WTC11 (cell line): Measurements from ENCODE around the gene ORAI1. TPM values are rescaled to one million over a fixed set of nuclear protein-coding genes. Genes with fewer than 3 reads are reported as not detected.

Experiments used
- ATAC-seq: fragments of 200-7000 bp; cut with Tn5 transposase; 2 replicates; pipeline ENCODE4 v1.10.0; 2021; ENCODE audit warnings: mild to moderate bottlenecking, moderate library complexity
- CTCF ChIA-PET: fragments of 300-600 bp; sonication (Branson Sonifier 250); formaldehyde crosslinking; loops from one replicate; lab custom pipeline; 2021; ENCODE audit warnings: antibody characterized with exemption; lab: Charles Lee
- POLR2A ChIA-PET: fragments of 350-600 bp; sonication (Branson Sonifier 250); formaldehyde crosslinking; loops from one replicate; lab custom pipeline; 2021; ENCODE audit warnings: antibody characterized with exemption; lab: Charles Lee
- DNase-seq: peaks from one replicate; pipeline ENCODE4 v3.0.0; 2021; ENCODE audit warnings: low spot score
- H3K27ac Mint-ChIP-seq: 2 replicates; pipeline ENCODE4 v1.8.0; 2021; ENCODE audit warnings: mixed read lengths
- H3K27me3 Mint-ChIP-seq: 2 replicates; pipeline ENCODE4 v1.8.0; 2021; ENCODE audit warnings: low read depth, mild to moderate bottlenecking, moderate library complexity, mixed read lengths
- H3K36me3 Mint-ChIP-seq: 2 replicates; pipeline ENCODE4 v1.8.0; 2021; ENCODE audit warnings: mixed read lengths
- H3K4me1 Mint-ChIP-seq: 2 replicates; pipeline ENCODE4 v1.8.0; 2022; ENCODE audit warnings: mixed read lengths
- H3K4me3 Mint-ChIP-seq: 2 replicates; pipeline ENCODE4 v1.8.0; 2021; ENCODE audit warnings: mild to moderate bottlenecking, moderate library complexity, mixed read lengths
- H3K9me3 Mint-ChIP-seq: 2 replicates; pipeline ENCODE4 v1.8.0; 2021; ENCODE audit warnings: mixed read lengths
- AR ChIP-seq: fragments of 250-450 bp; sonication (Bioruptor Pico); IDR thresholded peaks from 2 replicates; pipeline ENCODE4 v1.9.0; 2021; ENCODE audit warnings: mild to moderate bottlenecking
- E2F5 ChIP-seq: sonication (generic); formaldehyde crosslinking; IDR thresholded peaks from 2 replicates; pipeline ENCODE4 v1.8.1; 2022; ENCODE audit warnings: mild to moderate bottlenecking, moderate library complexity, missing genetic modification reagents
- ELF4 ChIP-seq: sonication (generic); formaldehyde crosslinking; IDR thresholded peaks from 2 replicates; pipeline ENCODE4 v1.8.1; 2022; ENCODE audit warnings: low read depth, mild to moderate bottlenecking, moderate library complexity, missing genetic modification reagents
- EMX1 ChIP-seq: fragments of 250-450 bp; sonication (Bioruptor Pico); IDR thresholded peaks from 2 replicates; pipeline ENCODE4 v1.8.0; 2021; ENCODE audit warnings: mild to moderate bottlenecking
- ERG ChIP-seq: fragments of 250-450 bp; sonication (Bioruptor Pico); IDR thresholded peaks from 2 replicates; pipeline ENCODE4 v1.8.0; 2021; ENCODE audit warnings: mild to moderate bottlenecking
- HMGXB4 ChIP-seq: sonication (generic); formaldehyde crosslinking; IDR thresholded peaks from 2 replicates; pipeline ENCODE4 v1.8.1; 2023; ENCODE audit warnings: mild to moderate bottlenecking, moderate library complexity, missing genetic modification reagents
- JAZF1 ChIP-seq: fragments of 250-450 bp; sonication (Bioruptor Pico); IDR thresholded peaks from 2 replicates; pipeline ENCODE4 v1.9.0; 2021; ENCODE audit warnings: moderate library complexity, mild to moderate bottlenecking, inconsistent platforms
- STAT6 ChIP-seq: sonication (generic); formaldehyde crosslinking; conservative IDR thresholded peaks from 2 replicates; pipeline ENCODE4 v1.8.1; 2023; ENCODE audit warnings: mild to moderate bottlenecking, low read depth, missing genetic modification reagents, moderate library complexity
- TCF7 ChIP-seq: sonication (generic); formaldehyde crosslinking; IDR thresholded peaks from 2 replicates; pipeline ENCODE4 v1.8.0; 2022; ENCODE audit warnings: mild to moderate bottlenecking, low read depth, missing genetic modification reagents, moderate library complexity
- ZNF232 ChIP-seq: sonication (generic); formaldehyde crosslinking; IDR thresholded peaks from 2 replicates; pipeline ENCODE4 v1.8.0; 2022; ENCODE audit warnings: mild to moderate bottlenecking, missing genetic modification reagents
- ZNF416 ChIP-seq: fragments of 250-450 bp; sonication (Bioruptor Pico); IDR thresholded peaks from 2 replicates; pipeline ENCODE4 v1.9.0; 2021; ENCODE audit warnings: mild to moderate bottlenecking, inconsistent platforms
- ZNF671 ChIP-seq: fragments of 250-450 bp; sonication (Bioruptor Pico); IDR thresholded peaks from 2 replicates; pipeline ENCODE4 v1.8.0; 2021; ENCODE audit warnings: mild to moderate bottlenecking
- total RNA-seq: library from RNA; stranded (reverse); gene quantifications from 3 replicates; pipeline ENCODE4 v1.2.3, GENCODE V29; 2021

Gene ORAI1
- total RNA-seq, 1 experiment from 2014 or later, result 27.7 TPM

GRCh38 chr12:121578230-121579189, 47.8 kb upstream of the ORAI1 start (continued):
- TF ChIP-seq E2F5 (CRISPR knock-in tag), result no peak; the same call in 1 of the 2 replicates
- TF ChIP-seq STAT6, result no peak
- TF ChIP-seq ZNF416 (CRISPR knock-in tag), result no peak

GRCh38 chr12:121579190-121579791, 47.0 kb upstream of the ORAI1 start:
- H3K9me3 Mint-ChIP-seq, result no peaks in the 10 kb centered on the region
- no peak for TF ChIP-seq ZNF671
- TF ChIP-seq AR, result no peak
- no peak for TF ChIP-seq EMX1 (CRISPR knock-in tag)
- no peak for TF ChIP-seq TCF7 (CRISPR knock-in tag)
- TF ChIP-seq ZNF232 (CRISPR knock-in tag), result no peak
- no peak for TF ChIP-seq ERG (CRISPR knock-in tag)
- TF ChIP-seq ELF4, result no peak
- TF ChIP-seq JAZF1 (CRISPR knock-in tag), result no peak
- TF ChIP-seq HMGXB4 (CRISPR knock-in tag), result no peak
- ChIA-PET POLR2A (interaction anchor here (0.5 to 6.9 kb wide), 11 partner anchors 27 to 1378 kb away, joined by 3 to 73 read pairs (median 6); partner anchors contain the start of genes ORAI1 and RPLP0), CTCF (interaction anchor here (0.7 to 6.0 kb wide), 8 partner anchors 13 to 100 kb away, joined by 3 to 61 read pairs (median 6); partner anchors contain the start of gene ORAI1)
- H3K27me3 Mint-ChIP-seq, result no peaks in the 10 kb centered on the region
- peak overlapping the region; percentile 99 for H3K4me3 Mint-ChIP-seq
- DNase-seq, result peak; percentile 45
- peaks cover 20% of the 10 kb centered on the region for H3K36me3 Mint-ChIP-seq
- H3K4me1 Mint-ChIP-seq, result peaks cover 50% of the 10 kb centered on the region
- no peak for ATAC-seq
- H3K27ac Mint-ChIP-seq, result peak overlapping the region; percentile 100
